HCT116 (cell line): ENCODE results near the gene DHPS.

Experiments
- CTCF ChIP-seq, 3 experiments: fragments of 200-600 bp in 1 of 3; sonication (generic) in 1 of 3; IDR thresholded peaks in 2 of 3; conservative IDR thresholded peaks in 1 of 3; 2 replicates each; pipeline ENCODE4 v1.5.1; 2012 to 2017; ENCODE audit warnings: low read depth in 2 of 3, low read length in 2 of 3, antibody characterized with exemption in 1 of 3, borderline replicate concordance in 1 of 3, control low read depth in 1 of 3, mild to moderate bottlenecking in 1 of 3, mixed read lengths in 1 of 3, mixed run types in 1 of 3, moderate library complexity in 1 of 3; ENCODE audit not compliant: insufficient read depth in 1 of 3
- EZH2phosphoT487 ChIP-seq: fragments of 200-600 bp; IDR thresholded peaks from 2 replicates; pipeline ENCODE4 v1.6.1; 2018; ENCODE audit warnings: antibody characterized with exemption, borderline replicate concordance
- FOSL1 ChIP-seq: IDR thresholded peaks from 2 replicates; pipeline ENCODE4 v1.6.1; 2012; ENCODE audit warnings: low read depth
- JUND ChIP-seq: IDR thresholded peaks from 2 replicates; pipeline ENCODE4 v1.6.1; 2012
- POLR2A ChIP-seq: IDR thresholded peaks from 2 replicates; pipeline ENCODE4 v1.7.0; 2011; ENCODE audit warnings: borderline replicate concordance; ENCODE audit not compliant: insufficient read depth, insufficient read length; ENCODE audit errors: extremely low read depth
- RAD21 ChIP-seq: IDR thresholded peaks from 2 replicates; pipeline ENCODE4 v1.6.1; 2012; ENCODE audit warnings: low read depth, mild to moderate bottlenecking
- SRF ChIP-seq: IDR thresholded peaks from 2 replicates; pipeline ENCODE4 v1.6.1; 2012; ENCODE audit warnings: low read depth
- ZBTB33 ChIP-seq: IDR thresholded peaks from 2 replicates; pipeline ENCODE4 v1.6.1; 2011; ENCODE audit warnings: mild to moderate bottlenecking, low read length, moderate library complexity; ENCODE audit not compliant: insufficient replicate concordance; ENCODE audit errors: extremely low read depth

- no peak for TF ChIP-seq CTCF (IDR thresholded peaks at IDR 0.05 in 2 of 3, conservative IDR thresholded peaks at IDR 0.05 in 1 of 3; ENCODE audit: borderline replicate concordance in 1 of 3, insufficient read depth in 1 of 3, low read depth in 2 of 3, low read length in 2 of 3)
- TF ChIP-seq JUND = no peak
- no peak for TF ChIP-seq SRF
- no peak for TF ChIP-seq EZH2phosphoT487
- TF ChIP-seq POLR2A = no peak
- TF ChIP-seq RAD21 = no peak
- no peak for TF ChIP-seq ZBTB33
- TF ChIP-seq FOSL1 = no peak
These were observed 6.3 kb downstream of the DHPS start for GRCh38 chr19:12675399-12675798.
